Activated CD8-positive, alpha-beta memory T cell treated with anti-CD3 and anti-CD28 coated beads for 1 hour (primary cell): ENCODE results near the gene BIRC6.
"Not testable (repeated sequence)": the region's sequence is repeated elsewhere in the genome, so short reads cannot be mapped to it uniquely, and the experiment has no call there.

ENCODE experiments used
- DNase-seq, 2 donors: peaks; one replicate each; pipeline ENCODE4 v3.0.0-alpha.2; 2020; ENCODE audit warnings: low read depth in 1 of 2; ENCODE audit errors: extremely low read depth in 1 of 2

BIRC6 gene

DNA sequence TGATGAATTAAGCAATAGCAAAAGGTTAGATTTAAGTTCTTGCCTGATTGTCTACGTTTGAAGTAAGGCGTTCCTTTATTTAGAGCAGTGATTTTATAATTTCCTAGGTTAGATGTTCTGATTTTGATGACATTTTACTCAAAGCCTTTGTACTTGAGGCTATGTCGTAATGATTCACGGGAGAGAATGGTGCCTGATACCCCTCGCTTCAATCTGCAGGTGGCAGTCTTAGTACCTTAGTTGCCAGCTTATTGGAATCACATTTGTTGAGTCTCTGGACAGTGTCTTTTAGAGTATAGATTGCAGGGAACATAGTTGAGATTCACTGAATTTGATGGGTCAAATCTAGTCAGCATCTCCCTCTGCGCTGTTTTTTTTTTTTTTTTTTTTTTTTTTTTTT, 89.5 kb downstream of the BIRC6 start:
- DNase-seq: no peak

- DNase-seq: no peak
These were observed 94.0 kb downstream of the BIRC6 start for GRCh38 chr2:32450851-32451250.

DNA sequence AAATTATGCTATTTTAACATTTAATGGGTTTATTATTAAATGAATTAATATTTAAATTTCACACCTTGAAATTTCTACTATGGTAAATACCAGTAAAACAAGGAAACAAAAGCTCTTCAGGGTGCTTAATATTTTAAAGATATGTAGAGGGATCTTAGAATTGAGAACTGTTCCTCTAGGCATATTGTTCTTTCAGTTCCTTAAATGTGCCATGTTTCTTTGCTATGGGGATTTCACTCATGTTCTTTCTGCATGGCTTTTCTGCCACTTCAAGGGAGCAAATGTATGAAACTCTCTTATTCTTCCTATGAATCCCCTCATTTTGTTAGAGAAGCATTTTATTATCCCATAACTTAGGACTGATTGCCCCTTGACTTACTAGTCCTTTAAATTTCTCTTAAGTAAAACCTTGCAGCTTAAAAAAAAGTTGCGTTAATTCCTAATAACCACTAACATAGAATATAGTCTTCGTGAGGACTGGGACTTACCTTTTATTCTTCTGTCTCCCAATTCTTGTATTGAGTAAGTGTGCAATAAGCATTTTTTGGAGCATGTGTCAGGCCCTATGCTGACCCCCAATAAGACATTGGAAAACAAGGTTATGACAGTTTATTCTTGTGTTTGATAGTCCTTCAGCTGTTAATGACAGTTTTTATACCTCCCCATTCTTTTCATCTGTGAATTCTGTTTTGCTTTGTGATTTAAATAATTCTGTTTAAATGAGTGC, 95.7 kb downstream of the BIRC6 start:
- no peak for DNase-seq

DNA sequence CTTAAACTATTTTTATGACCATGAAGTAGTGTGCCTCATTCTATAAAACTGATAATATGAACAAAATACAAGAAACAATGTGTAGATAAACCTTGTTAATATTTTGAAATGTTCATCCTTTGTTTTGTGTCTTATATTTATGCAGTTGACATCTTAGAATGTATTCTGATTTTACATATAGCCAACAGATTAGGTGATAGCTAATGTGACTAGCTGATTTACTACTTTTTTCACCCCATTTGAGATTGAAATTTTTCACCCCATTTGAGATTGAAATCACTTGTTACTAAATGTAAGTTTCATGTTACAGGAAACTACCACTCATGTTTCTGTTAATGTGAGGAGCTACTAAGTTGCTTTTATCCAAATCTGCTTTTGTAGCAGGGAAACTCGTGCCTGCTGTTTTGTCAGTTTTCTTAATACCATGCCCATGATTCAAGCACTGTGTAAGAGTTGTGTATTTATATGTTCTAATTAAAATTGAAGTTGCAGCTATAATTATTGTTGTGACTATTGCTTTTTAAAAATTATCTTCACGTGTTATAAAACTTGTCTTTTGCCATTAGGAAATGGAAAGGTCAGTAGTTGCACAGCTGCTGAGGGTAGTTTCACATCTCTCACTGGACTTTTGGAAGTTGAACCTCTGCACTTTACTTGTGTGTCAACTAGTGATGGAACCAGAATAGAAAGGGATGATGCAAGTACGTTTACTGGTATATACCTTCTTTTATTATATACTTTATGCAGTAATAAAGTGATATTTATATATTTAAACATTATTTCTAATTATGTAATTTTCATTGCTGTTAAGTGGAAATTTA, 96.6 kb downstream of the BIRC6 start:
- DNase-seq: no peak

DNA sequence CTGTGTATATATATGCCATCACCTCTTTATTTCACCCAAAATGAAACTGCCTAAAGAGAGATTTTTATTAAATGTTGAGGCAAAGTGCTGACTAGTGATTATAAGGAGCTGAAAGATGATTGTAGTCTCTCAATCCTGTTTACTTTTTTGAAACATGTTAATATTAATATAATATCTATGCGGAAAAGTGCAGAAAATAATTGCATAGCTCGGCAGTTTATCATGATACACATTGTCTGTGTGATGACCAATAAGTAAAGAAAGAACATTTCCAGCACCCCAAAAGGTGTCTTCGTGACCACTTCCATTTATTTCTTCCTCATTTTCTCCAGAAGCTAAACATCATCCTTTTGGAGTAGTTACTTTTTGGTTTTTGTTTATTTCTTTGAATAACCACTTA, 99.0 kb downstream of the BIRC6 start:
- DNase-seq: no peak

DNA sequence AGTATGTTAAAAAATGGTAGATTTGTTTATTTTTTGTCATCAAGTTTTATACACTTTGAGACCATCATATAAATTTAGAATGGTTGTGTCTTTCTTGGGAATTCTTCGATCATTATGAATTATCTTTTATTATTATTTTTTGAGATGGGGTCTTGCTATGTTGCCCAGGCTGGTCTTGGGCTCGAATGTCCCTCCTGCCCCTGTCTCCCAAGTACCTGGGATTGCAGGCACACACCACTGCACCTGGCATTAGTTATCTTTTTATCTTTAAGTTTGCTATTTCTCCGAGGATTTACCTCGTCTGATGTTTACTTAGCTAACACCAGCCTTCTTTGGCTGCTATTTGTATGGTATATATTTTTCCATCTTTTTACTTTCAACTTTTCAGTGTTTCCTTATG, 100.0 kb downstream of the BIRC6 start:
- no peak for DNase-seq

DNA sequence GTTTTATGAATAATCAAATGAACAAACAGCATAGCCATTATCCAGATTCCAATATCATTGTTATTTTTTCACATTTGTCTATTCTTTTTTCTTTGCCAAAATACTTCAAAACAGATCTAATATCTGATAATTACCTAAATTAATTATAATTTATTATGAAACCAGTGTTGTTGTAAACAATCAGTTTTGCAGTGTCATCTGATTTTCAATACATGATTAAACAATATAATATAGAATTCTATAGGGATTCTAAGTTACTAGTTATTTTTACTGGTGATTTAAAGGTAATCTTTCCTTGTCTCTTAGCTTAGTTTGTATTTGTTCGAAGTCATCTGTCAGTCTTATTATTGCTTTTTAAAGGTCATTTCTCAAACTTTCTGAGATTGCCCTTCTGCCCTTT, 101.0 kb downstream of the BIRC6 start:
- no peak for DNase-seq

- DNase-seq: not testable (repeated sequence)
These were observed 104.0 kb downstream of the BIRC6 start for GRCh38 chr2:32460861-32461260.

DNA sequence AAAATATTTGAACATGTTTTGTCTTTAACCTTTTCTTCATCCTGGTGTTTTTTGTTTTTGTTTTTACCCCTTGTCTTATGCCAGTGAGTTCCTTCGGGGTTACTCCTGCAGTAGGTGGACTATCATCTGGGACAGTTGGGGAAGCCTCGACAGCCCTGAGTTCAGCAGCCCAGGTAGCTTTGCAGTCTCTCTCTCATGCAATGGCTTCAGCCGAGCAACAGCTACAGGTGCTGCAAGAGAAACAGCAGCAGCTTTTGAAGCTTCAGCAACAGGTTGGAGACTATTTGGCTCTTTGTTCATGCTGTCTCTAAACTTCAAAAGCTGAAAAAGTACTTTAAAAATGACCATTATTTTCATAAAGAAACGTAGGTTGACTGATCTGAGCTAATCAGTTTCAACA, 106.3 kb downstream of the BIRC6 start:
- DNase-seq: no peak

DNA sequence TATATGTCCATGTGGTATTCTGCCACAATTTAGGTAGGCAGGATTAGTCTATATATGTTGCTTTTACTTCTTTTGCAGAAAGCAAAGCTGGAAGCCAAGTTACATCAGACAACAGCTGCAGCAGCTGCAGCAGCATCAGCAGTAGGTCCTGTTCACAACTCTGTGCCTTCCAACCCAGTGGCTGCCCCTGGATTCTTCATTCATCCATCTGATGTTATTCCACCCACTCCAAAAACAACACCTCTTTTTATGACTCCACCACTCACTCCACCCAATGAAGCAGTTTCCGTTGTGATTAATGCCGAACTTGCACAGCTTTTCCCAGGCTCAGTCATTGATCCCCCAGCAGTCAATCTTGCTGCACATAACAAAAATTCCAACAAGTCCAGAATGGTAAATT, 107.6 kb downstream of the BIRC6 start:
- no peak for DNase-seq

GRCh38 chr2:32472605-32473004, 115.8 kb downstream of the BIRC6 start:
- no peak for DNase-seq

GRCh38 chr2:32474381-32474780, 117.6 kb downstream of the BIRC6 start:
- no peak for DNase-seq

DNA sequence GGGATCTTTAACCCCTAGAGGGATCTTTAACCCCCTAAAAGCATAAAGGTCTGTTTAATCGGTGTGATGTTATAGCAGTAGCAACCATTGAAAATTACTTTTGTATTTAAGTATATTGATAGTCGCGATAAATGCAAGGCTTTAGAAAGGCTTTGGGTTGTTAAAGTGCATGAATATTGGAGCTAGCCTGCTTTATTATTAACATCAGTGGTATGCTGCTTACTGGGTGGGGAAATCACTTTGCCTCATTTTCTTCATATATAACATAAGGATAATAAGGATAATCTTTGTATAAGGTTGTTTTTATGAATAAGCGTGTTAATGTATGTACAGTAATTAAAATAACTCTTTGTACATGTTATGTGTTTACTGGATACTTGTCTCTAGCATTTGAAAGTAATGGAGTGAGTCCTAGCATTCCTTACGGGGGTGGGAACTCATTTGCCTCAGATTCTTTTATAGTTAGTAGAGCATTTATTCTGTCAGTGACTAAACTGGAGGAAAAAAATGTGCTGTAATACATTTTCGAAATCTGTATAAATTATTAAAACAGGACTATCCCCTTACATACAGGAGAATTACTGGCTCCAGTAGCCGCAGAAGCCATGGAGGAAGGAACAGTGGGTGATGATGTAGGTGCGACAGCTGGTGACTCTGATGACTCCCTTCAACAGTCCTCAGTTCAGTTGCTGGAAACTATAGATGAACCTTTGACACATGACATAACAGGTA, 122.2 kb downstream of the BIRC6 start:
- no peak for DNase-seq

GRCh38 chr2:32479993-32480392, 123.2 kb downstream of the BIRC6 start:
- DNase-seq: no peak

DNA sequence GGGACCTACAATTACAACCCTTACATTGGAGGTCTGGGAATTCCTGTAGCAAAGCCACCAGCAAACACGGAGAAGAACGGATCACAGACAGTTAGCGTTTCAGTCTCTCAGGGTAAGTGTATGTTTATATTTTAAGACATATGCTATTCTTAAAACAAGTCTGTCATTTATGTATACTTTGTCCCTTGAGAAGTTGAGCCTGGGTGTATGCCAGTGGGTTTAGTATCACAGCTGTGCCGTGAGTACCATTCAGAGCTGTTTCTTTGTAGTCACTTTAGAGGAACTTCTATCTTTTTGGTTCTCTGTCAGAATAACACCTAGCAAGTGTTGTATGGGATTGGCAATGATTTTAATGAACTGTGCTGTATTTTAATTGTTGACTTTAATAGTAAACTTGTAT, 125.6 kb downstream of the BIRC6 start:
- no peak for DNase-seq

GRCh38 chr2:32484937-32485336, 128.1 kb downstream of the BIRC6 start:
- DNase-seq: no peak

GRCh38 chr2:32485399-32485798, 128.6 kb downstream of the BIRC6 start:
- no peak for DNase-seq

GRCh38 chr2:32489061-32489460, 132.2 kb downstream of the BIRC6 start:
- no peak for DNase-seq

GRCh38 chr2:32491346-32491745, 134.5 kb downstream of the BIRC6 start:
- DNase-seq: no peak

DNA sequence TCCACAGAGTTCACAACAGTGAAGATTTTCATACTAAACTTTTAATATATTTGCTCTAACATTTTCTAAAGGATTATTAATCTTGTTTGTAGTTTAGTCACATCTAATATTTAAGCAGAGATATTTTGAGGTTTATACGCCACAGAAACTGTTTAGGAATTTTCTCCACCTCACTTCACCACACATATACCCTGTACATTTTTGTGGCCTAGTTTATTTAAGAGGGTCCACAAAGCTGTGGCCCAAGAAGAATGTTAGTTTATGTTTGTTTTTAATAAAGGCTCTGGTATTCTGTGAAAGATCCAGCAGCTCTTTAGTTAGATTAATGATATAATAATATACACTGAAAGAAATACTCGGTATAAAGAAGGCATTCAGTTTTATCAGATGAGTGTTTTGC, 138.3 kb downstream of the BIRC6 start:
- DNase-seq: no peak

- DNase-seq: no peak
These were observed 139.8 kb downstream of the BIRC6 start for GRCh38 chr2:32496662-32497061.

GRCh38 chr2:32498306-32498705, 141.5 kb downstream of the BIRC6 start:
- no peak for DNase-seq
